Chondrocyte (in vitro differentiated cells): ENCODE measurements around the gene NUFIP2. TPM values are rescaled to one million over a fixed set of nuclear protein-coding genes. Genes with fewer than 3 reads are reported as not detected.

Experiments
- DNase-seq: peaks from one replicate; pipeline ENCODE4 v3.0.0; 2021; ENCODE audit warnings: mixed read lengths, low spot score
- H3K27ac Mint-ChIP-seq: one replicate; pipeline ENCODE4 v1.8.0; 2021; ENCODE audit warnings: mild to moderate bottlenecking, moderate library complexity, mixed read lengths; ENCODE audit not compliant: unreplicated experiment
- H3K27me3 Mint-ChIP-seq: 2 replicates; pipeline ENCODE4 v1.8.0; 2021; ENCODE audit warnings: low read depth, mixed read lengths
- H3K36me3 Mint-ChIP-seq: 2 replicates; pipeline ENCODE4 v1.8.0; 2021; ENCODE audit warnings: low read depth, mixed read lengths
- H3K4me1 Mint-ChIP-seq: 2 replicates; pipeline ENCODE4 v1.8.0; 2021; ENCODE audit warnings: low read depth, mild to moderate bottlenecking, mixed read lengths
- H3K4me3 Mint-ChIP-seq: one replicate; pipeline ENCODE4 v1.8.0; 2021; ENCODE audit warnings: mild to moderate bottlenecking, moderate library complexity, mixed read lengths; ENCODE audit not compliant: unreplicated experiment
- H3K9me3 Mint-ChIP-seq: 2 replicates; pipeline ENCODE4 v1.8.0; 2021; ENCODE audit warnings: low read depth, mixed read lengths
- total RNA-seq: library from RNA; stranded (reverse); gene quantifications from 3 replicates; pipeline ENCODE4 v1.2.1, GENCODE V29; 2021
- TF ChIP-seq, protein P1 (sequence below): fragments of 200-600 bp; sonication (generic); IDR thresholded peaks from 2 replicates; pipeline ENCODE4 v1.5.0; 2021; ENCODE audit warnings: antibody characterized with exemption, mild to moderate bottlenecking, moderate library complexity

NUFIP2 gene
- total RNA-seq, 1 donor from 2014 or later = 50.3 TPM

DNA sequence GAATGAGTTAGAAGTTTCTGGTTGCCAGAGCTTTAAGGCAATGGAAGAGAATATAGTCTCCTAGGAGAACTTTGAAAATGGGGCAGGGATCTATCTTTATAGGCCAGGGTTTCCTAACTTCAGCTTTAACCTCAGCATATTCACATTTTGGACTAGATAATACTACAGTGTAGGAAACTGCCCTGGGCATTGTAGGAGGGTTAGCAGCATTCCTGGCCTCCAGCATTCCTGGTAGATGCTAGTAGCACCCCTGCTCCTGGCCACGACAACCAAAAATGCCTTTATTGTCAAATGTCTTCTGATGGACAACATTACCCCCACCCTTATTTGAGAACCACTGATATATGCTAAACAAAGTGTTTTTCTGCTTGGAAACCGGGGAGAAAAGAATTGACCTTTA lies 86.0 kb downstream of the NUFIP2 start:
- no peak overlapping the region for H3K4me3 Mint-ChIP-seq
- no peaks in the 10 kb centered on the region for H3K9me3 Mint-ChIP-seq
- H3K4me1 Mint-ChIP-seq = no peaks in the 10 kb centered on the region
- no peak overlapping the region for H3K27ac Mint-ChIP-seq
- H3K36me3 Mint-ChIP-seq = peaks cover 1% of the 10 kb centered on the region
- DNase-seq = no peak
- peaks cover 6% of the 10 kb centered on the region for H3K27me3 Mint-ChIP-seq
- TF ChIP-seq, protein P1, sequence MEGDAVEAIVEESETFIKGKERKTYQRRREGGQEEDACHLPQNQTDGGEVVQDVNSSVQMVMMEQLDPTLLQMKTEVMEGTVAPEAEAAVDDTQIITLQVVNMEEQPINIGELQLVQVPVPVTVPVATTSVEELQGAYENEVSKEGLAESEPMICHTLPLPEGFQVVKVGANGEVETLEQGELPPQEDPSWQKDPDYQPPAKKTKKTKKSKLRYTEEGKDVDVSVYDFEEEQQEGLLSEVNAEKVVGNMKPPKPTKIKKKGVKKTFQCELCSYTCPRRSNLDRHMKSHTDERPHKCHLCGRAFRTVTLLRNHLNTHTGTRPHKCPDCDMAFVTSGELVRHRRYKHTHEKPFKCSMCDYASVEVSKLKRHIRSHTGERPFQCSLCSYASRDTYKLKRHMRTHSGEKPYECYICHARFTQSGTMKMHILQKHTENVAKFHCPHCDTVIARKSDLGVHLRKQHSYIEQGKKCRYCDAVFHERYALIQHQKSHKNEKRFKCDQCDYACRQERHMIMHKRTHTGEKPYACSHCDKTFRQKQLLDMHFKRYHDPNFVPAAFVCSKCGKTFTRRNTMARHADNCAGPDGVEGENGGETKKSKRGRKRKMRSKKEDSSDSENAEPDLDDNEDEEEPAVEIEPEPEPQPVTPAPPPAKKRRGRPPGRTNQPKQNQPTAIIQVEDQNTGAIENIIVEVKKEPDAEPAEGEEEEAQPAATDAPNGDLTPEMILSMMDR = no peak

Other genes starting within 250 kb of the NUFIP2 start
- 24.4 to 30.0 TPM (median 26.1 TPM) in 3 replicates for gene MYO18A, start 113.8 kb downstream of the NUFIP2 start, total RNA-seq
- not detected in 3 replicates for gene CRYBA1, start 47.3 kb downstream of the NUFIP2 start, total RNA-seq
- gene TAOK1, start 96.2 kb upstream of the NUFIP2 start, total RNA-seq = 77.7 to 87.1 TPM (median 85.7 TPM) in 3 replicates